Calu3 (cell line): ENCODE results near the gene FOXO1. TPM values are rescaled to one million over a fixed set of nuclear protein-coding genes. Genes with fewer than 3 reads are reported as not detected.

Experiments
- BruUV-seq: library from RNA; stranded (reverse); fragments of 400-500 nt; replicated peaks from 2 replicates; lab custom pipeline; 2021; lab: Mats Ljungman, UMichigan
- CTCF ChIA-PET: fragments of 300-600 bp; sonication (Branson Sonifier 250); formaldehyde crosslinking; loops from one replicate; lab custom pipeline; 2022; ENCODE audit warnings: antibody characterized with exemption; lab: Charles Lee
- DNase-seq: peaks from one replicate; pipeline ENCODE4 v3.0.0; 2022
- H3K27ac Mint-ChIP-seq: one replicate; pipeline ENCODE4 v1.8.0; 2022; ENCODE audit warnings: mixed read lengths; ENCODE audit not compliant: unreplicated experiment
- H3K27me3 Mint-ChIP-seq: one replicate; pipeline ENCODE4 v1.8.0; 2022; ENCODE audit warnings: mixed read lengths; ENCODE audit not compliant: unreplicated experiment
- H3K36me3 Mint-ChIP-seq: one replicate; pipeline ENCODE4 v1.8.0; 2022; ENCODE audit warnings: mild to moderate bottlenecking, moderate library complexity, mixed read lengths; ENCODE audit not compliant: insufficient read depth, unreplicated experiment
- H3K4me1 Mint-ChIP-seq: one replicate; pipeline ENCODE4 v1.8.0; 2022; ENCODE audit warnings: mild to moderate bottlenecking, low read depth, mixed read lengths; ENCODE audit not compliant: unreplicated experiment
- H3K4me3 Mint-ChIP-seq: one replicate; pipeline ENCODE4 v1.8.0; 2022; ENCODE audit warnings: mild to moderate bottlenecking, low read depth, moderate library complexity, mixed read lengths; ENCODE audit not compliant: unreplicated experiment
- H3K9me3 Mint-ChIP-seq: one replicate; pipeline ENCODE4 v1.8.0; 2022; ENCODE audit warnings: low read depth, mixed read lengths; ENCODE audit not compliant: unreplicated experiment
- intact Hi-C: fragments of 100-400 bp; cut with micrococcal nuclease; formaldehyde crosslinking; loops from one replicate; pipeline ENCODE4 v1.10.0; 2022; ENCODE audit not compliant: unreplicated experiment
- total RNA-seq: library from RNA; stranded (reverse); gene quantifications from 2 replicates; pipeline ENCODE4 v1.2.3, GENCODE V29; 2022
- TF ChIP-seq, protein P1 (sequence below): fragments of 200-600 bp; IDR thresholded peaks from one replicate; pipeline ENCODE4 v1.8.0; 2022; ENCODE audit warnings: antibody characterized with exemption; ENCODE audit not compliant: unreplicated experiment

FOXO1 gene
- total RNA-seq, 1 experiment from 2014 or later = 11.3 TPM

DNA sequence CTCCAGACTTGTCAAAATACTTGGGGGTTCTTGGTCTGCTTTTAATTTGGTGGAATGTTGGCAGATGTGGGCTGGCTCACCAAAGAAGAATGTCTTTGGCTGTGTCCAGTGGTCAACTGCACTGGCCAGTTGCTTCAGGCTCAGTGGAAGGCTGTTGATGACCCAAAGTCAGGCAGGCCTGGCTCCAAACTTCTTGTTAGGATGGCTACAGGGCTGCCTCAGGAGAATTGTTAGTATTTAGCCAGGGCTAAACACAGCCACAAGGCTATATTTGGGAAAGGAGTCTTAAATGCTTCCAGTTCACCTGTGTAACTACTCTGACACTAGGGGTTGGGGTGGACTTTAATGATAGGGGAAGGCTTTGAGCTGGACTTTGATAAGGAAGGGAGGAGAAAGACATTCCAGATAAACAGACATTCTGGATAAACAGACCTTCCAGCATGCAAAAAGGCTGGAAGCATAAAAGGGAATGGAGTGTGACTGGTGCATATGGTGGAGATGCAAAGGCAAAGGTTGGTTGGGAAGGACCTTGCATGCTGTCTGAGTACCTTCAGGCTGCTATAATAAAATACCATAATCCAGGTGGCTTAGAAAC, 116.8 kb downstream of the FOXO1 start:
- no peak for DNase-seq
- Mint-ChIP-seq H3K9me3 (no peaks in the 10 kb centered on the region), H3K36me3 (no peaks in the 10 kb centered on the region), H3K4me3 (no peak overlapping the region), H3K4me1 (no peaks in the 10 kb centered on the region), H3K27ac (no peak overlapping the region), H3K27me3 (no peaks in the 10 kb centered on the region)
- CTCF ChIA-PET = no interaction called here
- no TSS peak for BruUV-seq
- intact Hi-C loops = no loop called here
- TF ChIP-seq, protein P1, sequence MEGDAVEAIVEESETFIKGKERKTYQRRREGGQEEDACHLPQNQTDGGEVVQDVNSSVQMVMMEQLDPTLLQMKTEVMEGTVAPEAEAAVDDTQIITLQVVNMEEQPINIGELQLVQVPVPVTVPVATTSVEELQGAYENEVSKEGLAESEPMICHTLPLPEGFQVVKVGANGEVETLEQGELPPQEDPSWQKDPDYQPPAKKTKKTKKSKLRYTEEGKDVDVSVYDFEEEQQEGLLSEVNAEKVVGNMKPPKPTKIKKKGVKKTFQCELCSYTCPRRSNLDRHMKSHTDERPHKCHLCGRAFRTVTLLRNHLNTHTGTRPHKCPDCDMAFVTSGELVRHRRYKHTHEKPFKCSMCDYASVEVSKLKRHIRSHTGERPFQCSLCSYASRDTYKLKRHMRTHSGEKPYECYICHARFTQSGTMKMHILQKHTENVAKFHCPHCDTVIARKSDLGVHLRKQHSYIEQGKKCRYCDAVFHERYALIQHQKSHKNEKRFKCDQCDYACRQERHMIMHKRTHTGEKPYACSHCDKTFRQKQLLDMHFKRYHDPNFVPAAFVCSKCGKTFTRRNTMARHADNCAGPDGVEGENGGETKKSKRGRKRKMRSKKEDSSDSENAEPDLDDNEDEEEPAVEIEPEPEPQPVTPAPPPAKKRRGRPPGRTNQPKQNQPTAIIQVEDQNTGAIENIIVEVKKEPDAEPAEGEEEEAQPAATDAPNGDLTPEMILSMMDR = no peak

DNA sequence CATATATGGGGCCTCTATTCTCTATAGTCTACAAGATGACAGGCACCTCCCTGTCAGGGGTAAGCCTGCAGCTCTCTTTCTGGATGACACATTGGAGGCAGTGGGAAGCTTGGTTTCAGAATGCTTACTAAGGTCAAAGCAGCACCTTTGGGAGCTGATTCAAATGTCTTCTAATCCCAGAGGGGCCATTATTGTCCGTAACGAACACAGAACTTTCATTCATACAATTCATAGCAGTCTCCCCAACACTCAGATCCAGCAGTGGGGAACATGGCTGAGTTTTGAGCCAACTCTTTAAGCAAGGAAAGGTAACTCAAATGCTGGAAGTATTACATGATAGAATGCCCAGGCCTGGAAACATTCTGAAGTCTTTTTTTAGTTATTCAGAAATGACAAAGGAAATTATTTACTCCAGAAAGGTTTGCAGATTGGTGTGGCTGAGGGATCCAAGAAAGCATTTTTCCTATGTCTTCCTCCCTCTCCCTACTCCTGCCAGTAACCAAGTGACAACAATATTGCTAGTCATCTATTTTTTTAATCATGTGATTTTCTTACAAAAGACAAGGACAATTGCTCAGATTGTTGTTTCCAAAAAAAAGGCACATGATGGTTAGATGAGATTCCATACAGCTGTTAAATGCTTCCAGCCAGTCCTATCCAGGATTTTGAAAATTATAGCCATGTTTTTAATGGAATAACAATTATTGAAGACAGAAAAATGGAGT, 118.7 kb downstream of the FOXO1 start:
- Mint-ChIP-seq H3K4me3 (no peak overlapping the region), H3K9me3 (no peaks in the 10 kb centered on the region), H3K27me3 (no peaks in the 10 kb centered on the region), H3K4me1 (no peaks in the 10 kb centered on the region), H3K27ac (no peak overlapping the region), H3K36me3 (no peaks in the 10 kb centered on the region)
- intact Hi-C loops = no loop called here
- CTCF ChIA-PET = no interaction called here
- no TSS peak for BruUV-seq
- TF ChIP-seq, protein P1 = no peak
- no peak for DNase-seq

DNA sequence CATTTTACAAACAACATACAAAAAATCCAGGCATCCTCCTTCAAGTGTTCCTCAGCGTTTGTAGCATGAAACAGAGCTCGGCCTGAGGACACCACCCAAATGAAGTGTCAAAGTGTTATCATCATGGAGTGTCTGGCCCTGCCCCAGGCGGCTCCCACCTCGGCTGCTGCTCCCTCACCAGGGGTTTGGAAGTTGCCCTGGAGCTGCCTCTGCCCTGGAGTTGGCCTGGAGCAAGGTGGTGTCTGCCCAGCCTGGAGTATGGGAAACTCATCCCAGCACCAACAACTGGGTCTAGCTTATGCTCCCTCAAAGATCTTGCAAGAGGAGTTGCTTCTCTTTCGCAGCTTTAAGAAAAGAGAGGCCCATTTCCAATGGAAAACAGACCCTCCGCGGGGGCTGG, 120.4 kb downstream of the FOXO1 start:
- no peaks in the 10 kb centered on the region for H3K27me3 Mint-ChIP-seq
- intact Hi-C loops = no loop called here
- no peaks in the 10 kb centered on the region for H3K4me1 Mint-ChIP-seq
- H3K27ac Mint-ChIP-seq = no peak overlapping the region
- CTCF ChIA-PET = no interaction called here
- TF ChIP-seq, protein P1 = no peak
- H3K36me3 Mint-ChIP-seq = no peaks in the 10 kb centered on the region
- no peaks in the 10 kb centered on the region for H3K9me3 Mint-ChIP-seq
- DNase-seq = no peak
- BruUV-seq = no TSS peak
- H3K4me3 Mint-ChIP-seq = no peak overlapping the region

DNA sequence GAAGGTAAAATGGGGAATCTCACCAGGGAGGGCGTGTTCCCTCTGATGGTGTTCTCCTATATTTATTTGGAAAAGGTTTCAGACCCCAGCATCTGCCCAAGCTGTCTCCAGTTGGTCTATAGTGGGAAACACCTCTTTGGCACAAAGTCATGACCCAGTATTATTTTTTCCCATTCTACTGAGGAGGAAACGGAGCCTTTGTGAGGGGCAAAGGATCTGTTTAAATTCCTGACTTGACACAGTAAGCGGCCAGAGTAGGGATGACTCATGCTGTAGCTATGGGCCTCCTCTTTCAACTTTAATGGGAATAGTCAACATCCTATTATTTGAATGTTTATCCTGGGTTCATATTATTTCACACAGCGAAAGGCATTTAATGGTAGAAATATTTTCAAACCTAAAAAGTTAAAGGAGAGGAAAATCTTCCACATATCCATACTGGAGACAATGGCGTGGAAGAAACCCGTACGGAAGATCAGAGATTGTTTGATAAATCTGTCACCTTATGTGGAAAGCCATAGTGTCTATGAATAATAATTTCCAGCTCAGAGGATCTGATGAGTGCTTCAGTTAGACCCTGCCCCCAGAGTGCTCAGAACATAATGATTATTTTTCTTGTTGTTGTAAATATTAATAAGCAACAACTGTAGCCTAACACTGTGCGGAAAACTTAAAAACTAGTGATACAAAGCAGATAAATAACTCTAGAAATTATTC, 126.0 kb downstream of the FOXO1 start:
- no TSS peak for BruUV-seq
- no peaks in the 10 kb centered on the region for H3K27me3 Mint-ChIP-seq
- intact Hi-C loops = no loop called here
- peak overlapping the region; percentile 30 for H3K27ac Mint-ChIP-seq
- CTCF ChIA-PET = interaction anchor here (1.0 kb wide), 1 partner anchor 11 kb away, joined by 3 read pairs; no protein-coding TSS in a partner anchor
- peak; percentile 43 for DNase-seq
- TF ChIP-seq, protein P1 = no peak
- H3K36me3 Mint-ChIP-seq = no peaks in the 10 kb centered on the region
- H3K4me1 Mint-ChIP-seq = peaks cover 10% of the 10 kb centered on the region
- no peaks in the 10 kb centered on the region for H3K9me3 Mint-ChIP-seq
- H3K4me3 Mint-ChIP-seq = no peak overlapping the region
